Thyroid gland (tissue), 4 donors: ENCODE results near the gene STMP1. TPM values are rescaled to one million over a fixed set of nuclear protein-coding genes. Genes with fewer than 3 reads are reported as not detected.
"Not testable (repeated sequence)": the region's sequence is repeated elsewhere in the genome, so short reads cannot be mapped to it uniquely, and the experiment has no call there.

Experiments
- DNase-seq, 2 donors: peaks; one replicate each; pipeline ENCODE4 v3.0.0-alpha.2; 2019
- H3K27ac ChIP-seq, 3 donors: fragments of 200-600 bp; sonication (generic); 1 replicate in 2 of 3; 2 replicates in 1 of 3; pipeline ENCODE4 v1.5.1; 2016 to 2019; ENCODE audit warnings: mild to moderate bottlenecking in 1 of 3, moderate library complexity in 1 of 3
- H3K27me3 ChIP-seq: fragments of 200-600 bp; sonication (generic); one replicate; pipeline ENCODE4 v1.5.1; 2019
- H3K36me3 ChIP-seq, 2 donors: fragments of 200-600 bp; sonication (generic); one replicate each; pipeline ENCODE4 v1.5.1; 2016 to 2019
- H3K4me1 ChIP-seq, 2 donors: fragments of 200-600 bp; sonication (generic); one replicate each; pipeline ENCODE4 v1.5.1; 2017 to 2019
- H3K4me3 ChIP-seq, 3 donors: fragments of 200-600 bp; sonication (generic); replicated peaks in 1 of 3; 1 replicate in 2 of 3; 2 replicates in 1 of 3; pipeline ENCODE4 v1.5.1; 2016; ENCODE audit warnings: mild to moderate bottlenecking in 1 of 3
- H3K9me3 ChIP-seq: fragments of 200-600 bp; sonication (generic); one replicate; pipeline ENCODE4 v1.5.1; 2017
- POLR2A ChIP-seq, 2 donors: fragments of 450-650 bp; IDR thresholded peaks; one replicate each; pipeline ENCODE4 v1.6.1; 2017; ENCODE audit warnings: antibody characterized with exemption in 2 of 2, mild to moderate bottlenecking in 2 of 2, moderate library complexity in 1 of 2
- WGBS, 2 donors: methylation state at CpG; one replicate each; pipeline ENCODE4 v1.1.5; 2017; 5-methylcytosine and 5-hydroxymethylcytosine counted together
- intact Hi-C: fragments of 100-400 bp; cut with DNase I; formaldehyde crosslinking; loops from one replicate; pipeline ENCODE4 v1.15.1; 2023
- total RNA-seq, 4 donors: library from RNA; depleted of rRNA; stranded (reverse); fragments of >200 nt; gene quantifications; one replicate each; pipeline ENCODE4 v1.2.3, GENCODE V29; 2016
- TF ChIP-seq, protein P1 (sequence below), 6 experiments: fragments of 200-600 bp in 3 of 6; fragments of 450-650 bp in 3 of 6; sonication (generic) in 3 of 6; IDR thresholded peaks; one replicate each; pipeline ENCODE4 v1.5.1; 2016 to 2019; ENCODE audit warnings: antibody characterized with exemption in 6 of 6, mild to moderate bottlenecking in 2 of 6, inconsistent platforms in 1 of 6, moderate library complexity in 1 of 6

Gene STMP1
- total RNA-seq, 4 donors from 2014 or later: 28.2 to 42.2 (median 38.6) TPM

DNA sequence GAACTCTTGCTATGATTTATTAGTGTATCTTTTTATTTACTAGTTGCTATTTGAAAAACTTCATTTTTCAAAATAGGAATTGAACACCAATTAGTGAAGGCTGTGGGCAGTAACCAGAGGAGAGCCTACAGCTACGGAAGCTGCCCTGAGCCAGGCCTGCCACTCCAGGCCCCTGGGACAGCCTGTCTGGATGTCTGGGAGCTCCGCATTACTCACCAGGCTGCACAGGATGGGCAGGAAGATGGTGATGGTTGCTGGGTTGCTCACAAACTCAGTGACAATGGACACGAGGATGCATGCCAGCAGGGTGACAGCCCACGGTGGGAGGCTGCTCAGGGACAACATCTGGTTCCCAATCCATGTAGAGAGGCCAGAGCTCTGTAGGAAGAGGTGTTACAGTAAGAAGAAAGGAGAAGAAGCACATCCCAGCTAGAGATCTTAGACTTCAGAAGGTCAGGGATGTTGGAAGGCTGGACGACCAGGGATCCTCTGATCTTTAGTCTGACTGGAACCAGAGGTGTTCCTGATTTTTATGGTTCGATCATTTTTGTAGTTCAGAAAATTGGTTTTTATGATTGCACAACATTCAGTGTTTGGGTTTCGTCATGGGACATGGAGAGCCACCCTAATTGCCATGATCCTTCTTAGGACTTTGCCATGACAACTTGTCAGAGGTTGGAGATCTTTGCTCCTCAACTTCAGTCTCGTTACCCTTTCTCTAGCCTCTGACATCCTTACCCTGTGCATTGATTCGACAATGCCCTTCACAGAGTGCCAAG is 23.2 kb downstream of the STMP1 start:
- intact Hi-C loops: no loop called here
- H3K4me1 ChIP-seq: peaks cover 35 to 36% of the 10 kb centered on the region in 2 donors
- DNase-seq: no peak
- whole genome bisulfite sequencing, 2 donors: 91 to 92% methylated on average over 9 of the region's 9 CpGs
- H3K27ac ChIP-seq: no peak overlapping the region
- no peaks in the 10 kb centered on the region for H3K9me3 ChIP-seq
- H3K36me3 ChIP-seq: no peaks in the 10 kb centered on the region
- H3K4me3 ChIP-seq: no peak overlapping the region
- TF ChIP-seq, protein P1, sequence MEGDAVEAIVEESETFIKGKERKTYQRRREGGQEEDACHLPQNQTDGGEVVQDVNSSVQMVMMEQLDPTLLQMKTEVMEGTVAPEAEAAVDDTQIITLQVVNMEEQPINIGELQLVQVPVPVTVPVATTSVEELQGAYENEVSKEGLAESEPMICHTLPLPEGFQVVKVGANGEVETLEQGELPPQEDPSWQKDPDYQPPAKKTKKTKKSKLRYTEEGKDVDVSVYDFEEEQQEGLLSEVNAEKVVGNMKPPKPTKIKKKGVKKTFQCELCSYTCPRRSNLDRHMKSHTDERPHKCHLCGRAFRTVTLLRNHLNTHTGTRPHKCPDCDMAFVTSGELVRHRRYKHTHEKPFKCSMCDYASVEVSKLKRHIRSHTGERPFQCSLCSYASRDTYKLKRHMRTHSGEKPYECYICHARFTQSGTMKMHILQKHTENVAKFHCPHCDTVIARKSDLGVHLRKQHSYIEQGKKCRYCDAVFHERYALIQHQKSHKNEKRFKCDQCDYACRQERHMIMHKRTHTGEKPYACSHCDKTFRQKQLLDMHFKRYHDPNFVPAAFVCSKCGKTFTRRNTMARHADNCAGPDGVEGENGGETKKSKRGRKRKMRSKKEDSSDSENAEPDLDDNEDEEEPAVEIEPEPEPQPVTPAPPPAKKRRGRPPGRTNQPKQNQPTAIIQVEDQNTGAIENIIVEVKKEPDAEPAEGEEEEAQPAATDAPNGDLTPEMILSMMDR (IDR thresholded peaks at IDR 0.05): no peak
- TF ChIP-seq POLR2A (IDR thresholded peaks at IDR 0.05): no peak
- no peaks in the 10 kb centered on the region for H3K27me3 ChIP-seq

DNA sequence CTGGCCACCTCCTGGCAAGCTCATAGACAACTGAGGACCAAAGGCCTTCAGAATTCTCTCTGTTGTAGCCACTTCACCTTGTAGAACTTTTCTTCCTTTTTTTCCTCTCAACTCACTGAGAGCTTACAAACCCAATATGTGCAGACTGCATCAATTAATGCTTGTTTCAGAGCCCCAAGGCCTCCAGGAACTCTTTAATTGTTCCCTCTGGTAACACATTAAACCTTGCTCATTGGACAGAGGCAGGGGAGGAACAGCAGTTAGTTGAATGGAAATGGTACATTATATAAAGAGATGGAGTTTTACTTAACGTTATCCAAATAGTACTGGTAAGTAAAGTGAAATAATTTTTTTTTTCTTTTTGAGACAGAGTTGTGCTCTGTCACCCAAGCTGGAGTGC is 25.2 kb downstream of the STMP1 start:
- TF ChIP-seq, protein P1 (IDR thresholded peaks at IDR 0.05): no peak
- TF ChIP-seq POLR2A (IDR thresholded peaks at IDR 0.05): no peak
- 2 to 52% methylated on average over 1 of the region's 1 CpG for WGBS, 2 donors
- DNase-seq: no peak
- intact Hi-C loops: no loop called here
- no peak overlapping the region for H3K27ac ChIP-seq
- no peaks in the 10 kb centered on the region for H3K9me3 ChIP-seq
- H3K27me3 ChIP-seq: no peaks in the 10 kb centered on the region
- peaks cover 0 to 3% of the 10 kb centered on the region in 2 donors for H3K36me3 ChIP-seq
- H3K4me3 ChIP-seq: no peak overlapping the region
- H3K4me1 ChIP-seq: peaks cover 18% of the 10 kb centered on the region in 2 donors

DNA sequence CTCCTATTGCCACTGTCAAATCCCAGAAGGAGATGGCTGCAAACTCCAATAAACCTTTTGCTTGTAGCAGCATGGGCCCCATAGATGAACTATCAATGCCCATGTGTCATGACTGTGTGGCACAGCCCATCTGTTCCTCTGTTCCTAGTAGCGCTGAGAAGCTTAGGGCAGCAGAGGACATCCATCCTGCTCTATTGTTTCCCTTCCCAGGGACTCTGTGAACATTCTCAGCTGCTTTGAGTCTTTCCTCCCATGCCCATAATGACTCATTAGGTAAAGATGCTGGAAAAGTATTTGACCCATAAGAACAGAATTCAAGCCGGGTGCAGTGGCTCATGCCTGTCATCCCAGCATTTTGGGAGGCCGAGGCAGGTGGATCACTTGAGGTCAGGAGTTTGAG is 28.3 kb downstream of the STMP1 start:
- intact Hi-C loops: no loop called here
- no peak overlapping the region for H3K27ac ChIP-seq
- peaks cover 0 to 3% of the 10 kb centered on the region in 2 donors for H3K4me1 ChIP-seq
- H3K36me3 ChIP-seq: peaks cover 0 to 3% of the 10 kb centered on the region in 2 donors
- WGBS, 2 donors: 85 to 96% methylated on average over 3 of the region's 3 CpGs
- no peaks in the 10 kb centered on the region for H3K27me3 ChIP-seq
- no peaks in the 10 kb centered on the region for H3K9me3 ChIP-seq
- TF ChIP-seq POLR2A (IDR thresholded peaks at IDR 0.05): no peak
- TF ChIP-seq, protein P1 (IDR thresholded peaks at IDR 0.05): no peak
- DNase-seq: no peak
- no peak overlapping the region for H3K4me3 ChIP-seq

DNA sequence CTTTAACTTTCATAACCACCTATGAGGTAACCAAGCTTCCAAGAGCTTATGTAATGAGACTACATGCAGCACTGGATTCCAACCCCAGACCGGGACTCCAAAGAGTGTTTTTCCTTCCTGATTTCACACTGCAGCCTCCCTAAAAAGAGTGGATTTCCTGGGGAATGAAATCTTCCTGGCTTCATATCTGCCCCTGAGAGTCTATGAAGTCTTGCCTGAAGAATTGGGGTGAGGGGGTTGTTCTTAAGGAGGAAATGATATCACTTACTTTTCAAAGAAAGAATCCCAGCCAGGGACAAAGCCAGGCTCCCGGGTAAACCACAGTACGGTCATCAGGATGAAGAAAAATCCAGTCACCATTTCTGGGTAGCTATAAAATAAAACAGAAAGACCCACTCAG is 29.7 kb downstream of the STMP1 start:
- intact Hi-C loops: no loop called here

DNA sequence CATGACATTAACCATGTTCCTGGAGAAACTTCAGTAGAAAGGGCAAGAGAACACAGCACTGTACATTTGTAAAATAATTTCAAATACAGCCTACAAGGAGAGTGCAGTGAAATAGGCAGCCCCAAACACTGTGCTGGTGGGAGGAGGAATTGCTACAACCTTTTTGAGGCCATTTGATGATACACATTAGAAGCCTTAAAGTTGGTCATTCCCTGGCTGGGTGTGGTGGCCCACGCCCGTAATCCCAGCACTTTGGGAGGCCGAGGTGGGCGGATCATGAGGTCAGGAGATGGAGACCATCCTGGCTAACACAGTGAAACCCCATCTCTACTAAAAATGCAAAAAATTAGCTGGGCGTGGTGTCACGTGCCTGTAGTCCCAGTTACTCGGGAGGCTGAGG is 30.3 kb downstream of the STMP1 start:
- DNase-seq, H3K4me1 ChIP-seq, H3K27ac ChIP-seq, H3K27me3 ChIP-seq, H3K36me3 ChIP-seq, H3K4me3 ChIP-seq, intact Hi-C loops, H3K9me3 ChIP-seq: not testable (repeated sequence)
- 96 to 100% methylated on average over 7 of the region's 7 CpGs for WGBS, 2 donors

More for the DNA sequence above, 29.7 kb downstream of the STMP1 start:
- TF ChIP-seq POLR2A (IDR thresholded peaks at IDR 0.05): no peak
- TF ChIP-seq, protein P1 (IDR thresholded peaks at IDR 0.05): no peak
- H3K4me1 ChIP-seq: peaks cover 0 to 3% of the 10 kb centered on the region in 2 donors
- 64 to 77% methylated on average over 3 of the region's 3 CpGs for WGBS, 2 donors
- H3K4me3 ChIP-seq: no peak overlapping the region
- no peak for DNase-seq
- H3K27me3 ChIP-seq: no peaks in the 10 kb centered on the region
- no peak overlapping the region for H3K27ac ChIP-seq
- no peaks in the 10 kb centered on the region for H3K9me3 ChIP-seq
- peaks cover 0 to 3% of the 10 kb centered on the region in 2 donors for H3K36me3 ChIP-seq
